Lung (tissue), 16 donors: ENCODE results near the gene CEP41. TPM values are rescaled to one million over a fixed set of nuclear protein-coding genes. Genes with fewer than 3 reads are reported as not detected.

ENCODE experiments used
- ATAC-seq: fragments of 200-7000 bp; cut with Tn5 transposase; one replicate; pipeline ENCODE4 v1.9.1; 2020; ENCODE audit warnings: moderate number of reproducible peaks; ENCODE audit not compliant: insufficient read depth, low FRiP score
- DNase-seq, 3 donors: peaks; one replicate each; pipeline ENCODE4 v3.0.0-alpha.2; 2013 to 2017
- H3K27ac ChIP-seq, 2 donors: one replicate each; pipeline ENCODE4 v1.5.1; 2013; ENCODE audit warnings: mild to moderate bottlenecking in 2 of 2, moderate library complexity in 2 of 2, control low read depth in 1 of 2, inconsistent platforms in 1 of 2, low read depth in 1 of 2, low read length in 1 of 2
- H3K27me3 ChIP-seq, 3 donors: one replicate each; pipeline ENCODE4 v1.5.1; 2013; ENCODE audit warnings: low read length in 2 of 3; ENCODE audit not compliant: control insufficient read depth in 3 of 3, insufficient read depth in 3 of 3
- H3K36me3 ChIP-seq, 4 donors: one replicate each; pipeline ENCODE4 v1.5.1; 2013; ENCODE audit warnings: low read length in 4 of 4, mild to moderate bottlenecking in 1 of 4, moderate library complexity in 1 of 4; ENCODE audit not compliant: control insufficient read depth in 4 of 4, insufficient read depth in 4 of 4
- H3K4me1 ChIP-seq, 5 donors: one replicate each; pipeline ENCODE4 v1.5.1; 2013; ENCODE audit warnings: low read length in 5 of 5, mild to moderate bottlenecking in 2 of 5, moderate library complexity in 1 of 5; ENCODE audit not compliant: control insufficient read depth in 5 of 5, insufficient read depth in 5 of 5
- H3K4me3 ChIP-seq: one replicate; pipeline ENCODE4 v1.5.1; 2013; ENCODE audit warnings: mild to moderate bottlenecking, control low read depth, moderate library complexity
- H3K9ac ChIP-seq, 2 donors: one replicate each; pipeline ENCODE4 v1.5.1; 2013; ENCODE audit warnings: low read length in 2 of 2, control low read depth in 1 of 2; ENCODE audit not compliant: insufficient read depth in 1 of 2
- H3K9me3 ChIP-seq, 4 donors: one replicate each; pipeline ENCODE4 v1.5.1; 2013; ENCODE audit warnings: low read length in 3 of 4, mild to moderate bottlenecking in 1 of 4, moderate library complexity in 1 of 4; ENCODE audit not compliant: control insufficient read depth in 4 of 4, insufficient read depth in 3 of 4
- CTCF ChIP-seq: IDR thresholded peaks from 2 replicates; pipeline ENCODE4 v1.5.1; 2012; ENCODE audit warnings: mild to moderate bottlenecking; ENCODE audit errors: control extremely low read depth, extremely low read depth
- WGBS, 2 donors: extraction: QIAGEN DNeasy Blood & Tissue Kit; methylation state at CpG; one replicate each; pipeline ENCODE4 v1.1.7; 2013; 5-methylcytosine and 5-hydroxymethylcytosine counted together
- long read RNA-seq, 5 donors: transcript quantifications; one replicate each; lab custom pipeline, GENCODE V29; 2026
- polyA plus RNA-seq, 2 donors: library from polyadenylated mRNA; stranded (reverse); fragments of 200-250 nt; gene quantifications; one replicate each; pipeline ENCODE4 v1.2.1, GENCODE V29; 2013
- total RNA-seq, 2 donors: library from RNA; depleted of rRNA in 1 of 2; stranded (reverse); fragments of >200 nt in 1 of 2; gene quantifications; one replicate each; pipeline ENCODE4 v1.2.1, GENCODE V29; 2014 to 2021
- donor health status: control.
- donor health status: control.
- donor health status: Bipolar disorder and iron deficiency.
- donor health status: healthy.
- donor health status: DM: yes; HTN: yes; CAD: no.

CEP41 gene
- total RNA-seq = 10 to 100 TPM; 14.6 to 15.3 TPM
- 1 to 10 TPM; 3.7 to 8.6 TPM for polyA plus RNA-seq
- long read RNA-seq, donor 1, full-length matches to known transcripts = 9 of 9 reads
- long read RNA-seq, donor 1, partial matches to known transcripts = 0 of 9 reads
- long read RNA-seq, donor 1, other reads (novel, unspliced or antisense) = 0 of 9 reads
- long read RNA-seq, donor 2, full-length matches to known transcripts = 3 of 621 reads
- long read RNA-seq, donor 2, partial matches to known transcripts = 611 of 621 reads
- long read RNA-seq, donor 2, other reads (novel, unspliced or antisense) = 7 of 621 reads
- long read RNA-seq, donor 3, full-length matches to known transcripts = 5 of 5 reads
- long read RNA-seq, donor 3, partial matches to known transcripts = 0 of 5 reads
- long read RNA-seq, donor 3, other reads (novel, unspliced or antisense) = 0 of 5 reads
- long read RNA-seq, donor 4 = 0 reads
- long read RNA-seq, donor 5, full-length matches to known transcripts = 15 of 15 reads
- long read RNA-seq, donor 5, partial matches to known transcripts = 0 of 15 reads
- long read RNA-seq, donor 5, other reads (novel, unspliced or antisense) = 0 of 15 reads

- H3K9ac ChIP-seq = peak within 1 kb of the TSS in 1 of 2 donors; percentile 89
- H3K27me3 ChIP-seq = no peaks in the 10 kb centered on the region
- DNase-seq = peak; percentile 99 to 100 (median 100)
- no peaks in the 10 kb centered on the region for H3K36me3 ChIP-seq
- WGBS, 2 donors = 2 to 4% methylated on average over 57 to 61 of the region's 61 CpGs
- TF ChIP-seq CTCF = no peak
- peaks cover 4 to 53% (median 26%) of the 10 kb centered on the region in 5 donors for H3K4me1 ChIP-seq
- peak; percentile 97 for ATAC-seq
- H3K27ac ChIP-seq = peak within 1 kb of the TSS; percentile 73 to 96
- peak within 1 kb of the TSS; percentile 91 for H3K4me3 ChIP-seq
- H3K9me3 ChIP-seq = no peaks in the 10 kb centered on the region
These were observed at the start of gene CEP41 for GRCh38 chr7:130440527-130441365. Gene CEP41, minus strand, starts transcription at chr7:130441016. Its CDS starts 50 bp downstream, at chr7:130440966.

- TF ChIP-seq CTCF = no peak
- no peak overlapping the region for H3K27ac ChIP-seq
- peaks cover 0 to 64% (median 27%) of the 10 kb centered on the region in 5 donors for H3K4me1 ChIP-seq
- H3K9me3 ChIP-seq = peaks cover 0 to 5% (median 0%) of the 10 kb centered on the region in 4 donors
- peak; percentile 58 to 78 (median 73) for DNase-seq
- 50 to 64% methylated on average over 21 of the region's 21 CpGs for WGBS, 2 donors
- H3K9ac ChIP-seq = peak overlapping the region; percentile 19 to 88
- ATAC-seq = no peak
- no peaks in the 10 kb centered on the region for H3K27me3 ChIP-seq
- no peak overlapping the region for H3K4me3 ChIP-seq
- peaks cover 0 to 9% (median 0%) of the 10 kb centered on the region in 4 donors for H3K36me3 ChIP-seq
These were observed 49.5 kb upstream of the CEP41 start for GRCh38 chr7:130490311-130490791.

GRCh38 chr7:130489140-130489983 lies 48.5 kb upstream of the CEP41 start:
- DNase-seq = peak; percentile 30 to 71 (median 65)
- peaks cover 0 to 5% (median 0%) of the 10 kb centered on the region in 4 donors for H3K9me3 ChIP-seq
- 70 to 77% methylated on average over 10 of the region's 10 CpGs for WGBS, 2 donors
- no peaks in the 10 kb centered on the region for H3K27me3 ChIP-seq
- no peak for ATAC-seq
- peaks cover 0 to 54% (median 24%) of the 10 kb centered on the region in 5 donors for H3K4me1 ChIP-seq
- H3K27ac ChIP-seq = no peak overlapping the region
- no peak overlapping the region for H3K4me3 ChIP-seq
- H3K9ac ChIP-seq = peak overlapping the region in 1 of 2 donors; percentile 88
- peaks cover 0 to 9% (median 0%) of the 10 kb centered on the region in 4 donors for H3K36me3 ChIP-seq
- TF ChIP-seq CTCF = no peak
